LNCaP clone FGC (cell line): Measurements from ENCODE around the gene SOCS1.

ENCODE experiments used
- DNase-seq: peaks from one replicate; pipeline ENCODE4 v3.0.0-alpha.2; 2011; ENCODE audit warnings: low read depth
- H3K4me3 ChIP-seq: 2 replicates; pipeline ENCODE4 v1.5.1; 2011; ENCODE audit warnings: mild to moderate bottlenecking, low read depth, low read length, control low read depth
- CTCF ChIP-seq: IDR thresholded peaks from 2 replicates; pipeline ENCODE4 v1.5.1; 2012; ENCODE audit warnings: mild to moderate bottlenecking; ENCODE audit not compliant: control insufficient read depth, insufficient read depth; ENCODE audit errors: extremely low read depth

The SOCS1 gene

GRCh38 chr16:11249233-11250061, 6.6 kb downstream of the SOCS1 start:
- no peak for TF ChIP-seq CTCF
- no peak for DNase-seq
- H3K4me3 ChIP-seq = no peak overlapping the region

DNA sequence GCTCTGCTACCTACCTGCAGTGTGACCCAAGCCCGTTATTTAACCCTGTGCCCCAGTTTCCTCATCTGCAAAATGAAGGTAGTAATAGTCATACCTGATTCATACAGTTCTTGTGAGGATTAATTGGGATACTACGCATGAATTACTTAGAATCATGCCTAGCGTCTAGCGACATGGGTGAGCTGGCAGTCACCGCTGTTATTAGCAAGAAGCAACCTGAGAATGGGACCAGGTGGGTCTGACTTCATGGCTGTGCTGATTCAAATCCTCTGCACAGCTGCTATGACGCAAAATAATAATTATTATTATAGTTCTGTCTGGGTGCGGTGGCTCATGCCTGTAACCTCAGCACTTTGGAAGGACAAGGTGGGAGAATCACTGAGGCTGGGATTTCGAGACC, 7.9 kb downstream of the SOCS1 start:
- TF ChIP-seq CTCF = no peak
- H3K4me3 ChIP-seq = no peak overlapping the region
- DNase-seq = no peak

- DNase-seq = no peak
These were observed 10.0 kb downstream of the SOCS1 start for GRCh38 chr16:11245988-11246387.

DNA sequence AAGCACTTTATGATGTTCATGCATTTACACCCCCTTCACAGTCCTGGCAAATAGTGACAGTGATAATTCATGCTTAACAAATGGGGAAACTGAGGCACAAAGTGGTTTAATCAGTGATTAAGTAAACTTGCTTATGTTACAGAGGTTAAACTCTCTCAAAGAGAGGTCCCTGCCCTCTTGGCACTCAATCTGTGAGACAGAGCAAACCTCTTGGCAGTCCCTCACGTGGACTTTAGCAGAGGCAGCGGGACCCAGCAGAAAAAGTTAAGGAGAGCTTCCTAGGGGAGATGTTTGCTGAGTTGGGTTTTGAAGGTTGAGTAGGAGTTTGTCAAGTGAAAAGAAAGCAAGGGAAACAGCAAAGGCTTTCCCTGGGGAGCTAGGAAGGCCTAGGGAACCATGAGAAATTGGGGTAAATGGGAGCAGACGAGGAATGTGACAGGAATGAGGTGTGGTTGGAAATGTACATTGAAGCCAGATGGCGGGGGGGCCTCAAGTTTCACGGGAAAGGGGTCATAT, 10.7 kb downstream of the SOCS1 start:
- DNase-seq = no peak
- TF ChIP-seq CTCF = no peak
- no peak overlapping the region for H3K4me3 ChIP-seq

More at GRCh38 chr16:11245988-11246387, 10.0 kb downstream of the SOCS1 start:
- H3K4me3 ChIP-seq = no peak overlapping the region
- TF ChIP-seq CTCF = no peak

DNA sequence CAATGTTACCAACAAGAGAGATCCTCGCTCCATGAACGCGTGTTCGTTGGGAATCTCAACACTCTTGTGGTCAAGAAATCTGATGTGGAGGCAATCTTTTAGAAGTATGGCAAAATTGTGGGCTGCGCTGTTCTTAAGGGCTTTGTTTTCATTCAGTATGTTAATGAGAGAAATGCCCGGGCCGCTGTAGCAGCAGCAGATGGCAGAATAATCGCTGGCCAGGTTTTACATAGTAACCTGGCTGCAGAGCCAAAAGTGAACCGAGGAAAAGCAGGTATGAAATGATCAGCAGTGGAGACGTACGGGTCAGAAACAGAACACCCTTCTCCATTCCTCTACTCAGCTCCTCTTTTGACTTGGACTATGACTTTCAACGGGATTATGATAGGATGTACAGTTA, 13.3 kb downstream of the SOCS1 start:
- no peak for DNase-seq
- no peak overlapping the region for H3K4me3 ChIP-seq
- no peak for TF ChIP-seq CTCF

GRCh38 chr16:11241480-11242204, 14.4 kb downstream of the SOCS1 start:
- DNase-seq = no peak
- TF ChIP-seq CTCF = no peak
- H3K4me3 ChIP-seq = no peak overlapping the region
